NCI-H774 (cell line): ENCODE data around the gene ILDR1.
"Not testable (repeated sequence)": the region's sequence is repeated elsewhere in the genome, so short reads cannot be mapped to it uniquely, and the experiment has no call there.

Experiments used
- DNase-seq: peaks from one replicate; lab custom pipeline; 2025; lab: John Stamatoyannopoulos, UW

Gene ILDR1

DNA sequence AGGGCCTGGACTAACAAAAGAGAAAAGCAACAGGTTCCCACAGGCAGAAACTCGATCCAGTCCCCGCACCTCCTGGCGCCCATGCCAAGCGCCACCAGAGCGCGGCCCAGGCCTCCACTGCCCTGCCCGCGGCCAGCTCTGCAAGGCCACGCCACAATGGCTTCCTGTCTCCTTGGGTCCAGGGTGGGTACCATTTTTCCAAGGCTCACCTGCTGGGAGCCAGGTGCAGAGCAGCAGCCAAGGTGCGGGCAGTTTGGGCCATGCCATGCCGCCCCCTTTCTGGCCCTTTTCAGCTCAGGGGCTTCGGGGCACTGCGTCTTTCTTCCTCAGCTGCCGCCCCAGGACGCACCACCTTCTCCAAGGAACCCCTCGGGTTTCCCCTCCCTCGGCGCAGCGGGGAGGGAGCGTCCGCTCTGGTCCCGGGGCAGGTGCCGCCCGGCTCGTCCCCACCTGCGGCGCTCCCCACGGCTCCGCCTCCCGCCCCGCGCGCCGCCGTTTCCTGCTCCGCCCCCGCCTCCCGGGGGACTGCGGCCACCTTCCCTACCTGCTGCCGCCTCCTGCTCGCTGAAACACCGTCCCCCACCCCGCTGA lies at the start of gene ILDR1:
Gene ILDR1 (minus strand): TSS at position 437 of the 591 bp plus-strand sequence. CDS start 170 bp downstream, at position 267.
- peak; percentile 62 for DNase-seq

DNA sequence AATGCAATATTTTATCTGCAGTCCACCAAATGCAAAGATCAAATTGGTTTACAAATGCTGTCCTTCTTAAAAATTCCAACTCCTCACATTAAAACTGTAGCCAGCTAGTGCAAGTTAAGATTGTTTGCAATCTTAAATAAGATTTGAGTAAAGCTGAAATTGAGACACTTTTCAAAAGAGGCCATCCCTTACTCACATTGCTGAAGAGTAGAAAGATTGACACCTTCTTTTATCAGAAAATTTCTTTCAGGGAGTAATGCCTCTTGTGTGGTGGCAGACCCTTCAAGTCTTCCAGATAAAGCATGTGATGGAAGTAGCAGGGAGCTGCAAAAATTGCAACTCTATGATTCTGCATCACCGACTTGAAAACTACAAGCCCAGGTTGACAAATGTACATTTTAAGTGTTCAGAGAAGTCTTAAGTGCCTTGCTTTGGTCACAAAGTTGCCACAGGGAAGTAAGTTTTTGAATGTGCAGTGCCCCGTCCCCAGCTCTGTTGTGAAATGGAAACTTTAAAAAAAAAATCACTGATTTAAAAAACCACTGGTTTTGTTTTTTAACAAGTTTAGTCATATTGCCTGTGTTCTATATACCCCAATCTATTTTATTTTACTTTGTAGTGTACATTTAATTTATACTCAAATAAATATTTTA lies 45.7 kb upstream of the ILDR1 start:
- DNase-seq: no peak

DNA sequence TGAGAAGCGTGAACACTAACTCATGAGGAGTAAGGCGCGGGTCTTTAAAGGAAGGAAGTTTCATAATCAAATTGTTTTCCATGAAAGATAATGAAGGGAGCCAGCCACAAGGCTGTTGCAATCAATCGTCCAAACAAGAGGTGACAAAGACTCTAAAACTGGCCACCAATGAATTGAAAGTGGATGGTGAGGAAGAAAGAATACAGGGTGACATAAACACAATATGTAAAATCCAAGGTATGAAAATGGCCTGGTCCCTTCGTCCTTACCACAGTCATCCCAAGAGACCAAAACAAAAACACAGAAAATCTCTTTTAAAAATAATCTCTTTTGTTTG lies 45.1 kb upstream of the ILDR1 start:
- no peak for DNase-seq

DNA sequence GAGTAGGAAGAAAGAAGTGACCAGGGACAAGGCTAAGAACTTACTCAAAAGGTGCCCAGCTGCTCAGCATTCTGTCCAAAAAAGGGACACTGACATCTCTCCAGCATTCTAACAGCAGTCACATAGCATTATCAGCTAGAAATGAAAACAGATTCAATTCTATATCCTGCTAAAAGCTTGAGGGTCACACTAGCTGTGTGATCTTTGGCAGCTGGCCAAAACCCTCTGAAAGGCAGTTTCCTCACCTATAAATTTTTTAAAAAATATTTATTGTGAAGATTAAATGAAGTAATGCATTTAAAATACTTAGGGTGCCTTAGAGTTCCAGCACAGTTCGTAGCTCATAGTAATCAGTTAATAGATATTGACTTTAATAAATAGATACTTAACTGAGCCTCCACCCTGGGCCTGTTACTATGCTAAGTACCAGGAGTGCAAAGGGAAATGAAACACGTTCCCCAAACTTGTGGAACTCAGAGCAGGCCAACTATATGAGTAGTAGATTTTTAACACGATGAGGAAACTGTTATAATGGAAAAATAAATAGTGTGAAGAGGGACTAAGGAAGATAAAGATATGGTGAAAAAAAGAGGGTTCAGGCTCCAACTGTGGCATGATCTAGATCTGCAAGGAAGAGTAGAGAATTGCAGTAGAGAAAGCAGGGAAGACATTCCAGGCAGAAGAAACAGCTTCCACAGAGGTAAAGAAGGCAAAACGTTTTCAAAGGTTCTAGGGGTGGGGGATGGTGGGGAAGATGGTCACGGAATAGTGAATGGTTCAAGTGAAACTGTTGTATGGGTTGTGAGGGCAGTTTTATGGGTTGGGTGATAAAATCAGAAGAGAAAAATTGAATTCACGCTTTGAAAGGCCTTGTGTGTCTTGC lies 44.5 kb upstream of the ILDR1 start:
- DNase-seq: no peak

DNA sequence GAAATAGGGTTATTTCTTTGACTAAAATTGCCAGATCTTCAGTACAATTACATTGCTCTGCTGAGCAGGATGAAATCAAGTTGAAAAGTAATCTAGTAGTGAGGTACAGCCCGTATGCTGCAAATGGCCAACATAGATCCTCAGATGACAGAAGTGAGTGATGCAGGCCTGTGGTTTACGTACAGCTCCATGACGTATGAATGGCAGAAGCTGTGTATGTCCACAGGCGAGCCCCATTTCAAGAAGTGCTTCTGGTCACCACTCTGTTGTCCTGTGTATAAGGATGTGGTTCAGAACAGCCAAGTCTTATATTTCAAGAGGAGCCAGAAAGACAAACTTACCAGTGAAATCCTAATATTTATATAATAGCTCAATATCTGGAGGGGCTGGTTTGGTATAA lies 42.3 kb upstream of the ILDR1 start:
- DNase-seq: no peak

DNA sequence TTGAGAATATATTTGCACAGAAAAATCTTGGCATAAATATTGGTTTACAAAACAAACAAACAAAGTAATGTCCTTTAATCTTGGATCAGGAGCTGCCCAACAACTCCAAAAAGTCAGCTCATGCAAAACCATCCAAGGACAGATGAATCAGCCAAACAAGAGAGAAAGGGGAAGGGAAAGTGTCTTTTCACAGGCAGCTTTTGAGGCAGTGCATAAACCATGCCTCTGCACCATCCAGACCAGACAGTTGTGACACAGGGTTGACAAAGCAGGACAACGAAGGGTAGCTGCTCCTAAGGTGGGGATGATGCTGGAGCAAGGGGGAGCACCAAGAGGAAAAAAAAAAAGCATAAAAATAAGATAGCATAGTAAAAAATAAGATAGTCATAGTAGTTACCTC lies 41.9 kb upstream of the ILDR1 start:
- DNase-seq: no peak

DNA sequence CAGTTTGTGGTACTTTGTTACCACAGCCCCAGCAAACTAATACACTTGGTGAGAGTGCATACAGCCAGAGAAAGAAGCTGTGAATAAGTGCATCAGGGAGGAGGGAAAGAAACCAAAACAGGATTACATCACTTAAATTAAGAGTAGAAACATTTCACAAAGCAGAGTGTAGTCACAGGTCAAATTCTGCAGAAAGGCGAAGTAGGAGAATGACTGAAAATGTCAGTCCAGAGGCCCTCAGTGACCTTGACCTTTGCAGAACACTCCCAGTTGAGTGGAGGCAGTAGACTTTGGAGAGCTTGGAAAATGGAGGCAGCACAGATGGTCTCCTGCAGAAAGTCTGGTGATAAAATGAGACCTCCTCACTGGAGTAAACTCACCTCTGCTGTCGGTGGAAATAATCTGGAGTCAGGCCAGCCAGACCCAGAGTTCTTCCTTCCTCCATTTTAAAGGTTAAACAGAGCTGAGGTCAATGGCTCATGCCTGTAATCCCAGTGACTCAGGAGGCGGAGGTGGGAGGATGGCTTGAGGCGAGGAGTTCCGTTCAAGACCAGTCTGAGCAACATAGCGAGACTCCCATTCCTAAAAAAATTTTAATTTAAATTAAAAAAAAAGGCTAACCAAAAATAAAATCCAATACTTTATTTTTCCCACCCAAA lies 38.1 kb upstream of the ILDR1 start:
- no peak for DNase-seq

DNA sequence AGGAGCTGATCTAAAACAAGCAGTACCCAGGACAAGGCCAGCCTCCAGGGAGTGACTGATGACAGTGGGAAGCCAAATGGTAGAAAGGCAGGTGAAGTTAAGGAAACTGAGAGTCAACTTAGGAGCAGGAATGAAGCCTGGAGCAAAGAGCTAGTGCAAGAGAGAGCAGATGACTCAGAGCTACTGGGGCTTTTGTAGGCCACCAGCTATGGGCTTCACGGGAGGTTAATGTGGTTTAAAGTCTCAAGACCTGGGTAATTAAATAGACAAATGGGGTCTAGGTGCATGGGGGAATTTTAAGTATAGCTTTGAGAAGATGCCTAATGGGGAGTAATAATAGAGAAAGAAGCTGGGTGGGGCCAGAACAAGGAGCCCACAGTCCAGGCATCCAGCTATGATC lies 36.2 kb upstream of the ILDR1 start:
- DNase-seq: no peak

DNA sequence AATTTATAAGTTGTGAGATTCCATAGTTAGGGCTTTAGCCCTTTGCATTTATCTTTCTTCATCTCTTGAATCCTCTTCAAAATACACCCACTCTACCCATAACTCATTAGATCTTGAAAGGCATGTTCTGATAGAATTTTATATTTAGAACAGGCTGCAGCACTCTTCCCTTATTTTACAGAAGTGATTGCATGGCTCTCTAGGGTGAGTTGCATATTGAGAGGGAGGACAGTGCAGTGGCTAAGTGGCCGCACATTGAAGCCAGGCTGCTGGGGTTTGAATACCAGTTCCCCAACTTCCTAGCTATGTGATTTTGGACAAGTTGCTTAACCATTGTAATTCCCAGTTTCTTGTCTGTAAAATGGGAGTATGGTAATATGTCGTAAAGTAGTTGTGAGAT lies 35.6 kb upstream of the ILDR1 start:
- no peak for DNase-seq

DNA sequence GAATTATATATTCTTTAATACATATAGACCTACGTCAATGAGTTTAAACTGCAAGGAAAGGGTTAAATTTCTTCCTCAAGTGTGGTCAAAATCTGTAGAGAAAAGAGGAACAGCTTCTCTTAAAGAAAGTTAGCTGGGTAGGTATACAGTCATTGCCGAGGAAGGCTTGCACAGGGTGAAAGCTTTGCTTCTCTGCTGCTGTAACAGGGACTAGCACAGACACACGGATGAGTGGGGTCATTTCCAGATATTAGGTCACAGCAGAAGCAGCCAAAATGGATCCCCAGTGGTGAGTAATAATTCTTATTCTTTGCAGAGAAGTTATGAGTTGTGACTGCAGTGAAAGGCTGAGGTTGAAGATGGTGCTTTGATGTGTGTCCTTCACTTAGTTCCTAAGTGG lies 33.2 kb upstream of the ILDR1 start, which contains the start of gene CD86:
Gene CD86 (plus strand): TSS at position 148 of the 400 bp plus-strand sequence. CDS start 128 bp downstream, at position 276.
- DNase-seq: no peak

DNA sequence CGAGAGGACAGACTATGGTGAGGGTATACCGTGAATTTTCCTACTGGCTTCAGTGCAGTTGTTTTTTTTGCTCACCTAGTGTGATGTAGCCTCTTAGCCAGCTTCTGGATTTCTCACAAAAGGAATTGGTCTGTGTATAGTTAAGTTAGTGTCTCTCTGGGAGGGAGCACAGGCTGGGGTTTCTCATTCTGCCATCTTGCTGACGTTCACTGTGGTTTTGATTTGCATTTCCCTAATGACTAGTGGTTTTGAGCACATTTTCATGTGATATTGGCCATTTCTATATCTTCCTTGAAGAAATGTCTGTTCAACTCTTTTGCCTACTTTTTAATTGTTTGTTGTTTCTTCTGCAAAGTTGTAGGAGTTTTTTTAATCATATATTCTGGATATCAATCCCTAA lies 30.9 kb upstream of the ILDR1 start:
- no peak for DNase-seq

DNA sequence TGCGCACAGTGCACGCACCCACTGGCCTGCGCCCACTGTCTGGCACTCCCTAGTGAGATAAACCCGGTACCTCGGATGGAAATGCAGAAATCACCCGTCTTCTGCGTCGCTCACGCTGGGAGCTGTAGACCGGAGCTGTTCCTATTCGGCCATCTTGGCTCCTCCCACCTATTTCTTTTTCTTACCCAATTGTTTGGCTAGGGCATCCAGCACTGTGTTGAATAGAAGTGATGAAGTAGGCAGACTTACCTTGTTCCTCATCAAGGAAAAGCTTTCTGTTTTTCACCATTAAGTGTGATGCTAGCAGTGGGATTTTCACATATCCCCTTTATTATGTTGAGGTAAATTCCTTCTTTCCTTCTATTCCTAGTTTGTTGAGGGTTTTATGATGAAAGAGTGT lies 25.7 kb upstream of the ILDR1 start:
- not testable (repeated sequence) for DNase-seq

DNA sequence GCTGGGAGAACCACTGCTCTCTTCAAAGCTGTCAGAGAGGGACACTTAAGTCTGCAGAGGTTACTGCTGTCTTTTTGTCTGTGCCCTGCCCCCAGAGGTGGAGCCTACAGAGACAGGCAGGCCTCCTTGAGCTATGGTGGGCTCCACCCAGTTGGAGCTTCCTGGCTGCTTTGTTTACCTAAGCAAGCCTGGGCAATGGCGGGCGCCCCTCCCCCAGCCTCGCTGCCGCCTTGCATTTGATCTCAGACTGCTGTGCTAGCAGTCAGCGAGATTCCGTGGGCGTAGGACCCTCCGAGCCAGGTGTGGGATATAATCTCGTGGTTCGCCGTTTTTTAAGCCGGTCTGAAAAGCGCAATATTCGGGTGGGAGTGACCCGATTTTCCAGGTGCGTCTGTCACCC lies 25.2 kb upstream of the ILDR1 start:
- DNase-seq: not testable (repeated sequence)

DNA sequence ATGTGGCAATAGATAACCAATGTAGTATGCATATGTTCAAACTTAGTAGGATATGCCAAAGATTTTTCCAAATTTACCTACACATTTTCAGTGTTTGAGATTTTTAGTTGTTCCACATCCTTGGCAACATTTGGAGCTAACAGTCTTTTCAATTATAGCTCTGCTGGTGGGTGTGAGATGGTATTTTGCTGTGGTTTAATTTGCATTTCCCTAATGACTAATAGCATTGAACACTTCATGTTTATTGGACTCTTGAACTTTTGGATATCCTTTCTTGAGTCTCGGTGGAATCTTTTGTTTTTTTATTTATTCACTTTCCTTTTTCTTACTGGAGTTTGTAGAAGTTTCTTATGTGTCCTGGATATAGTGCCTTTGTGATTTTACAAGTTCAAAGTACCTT lies 11.0 kb upstream of the ILDR1 start:
- no peak for DNase-seq

DNA sequence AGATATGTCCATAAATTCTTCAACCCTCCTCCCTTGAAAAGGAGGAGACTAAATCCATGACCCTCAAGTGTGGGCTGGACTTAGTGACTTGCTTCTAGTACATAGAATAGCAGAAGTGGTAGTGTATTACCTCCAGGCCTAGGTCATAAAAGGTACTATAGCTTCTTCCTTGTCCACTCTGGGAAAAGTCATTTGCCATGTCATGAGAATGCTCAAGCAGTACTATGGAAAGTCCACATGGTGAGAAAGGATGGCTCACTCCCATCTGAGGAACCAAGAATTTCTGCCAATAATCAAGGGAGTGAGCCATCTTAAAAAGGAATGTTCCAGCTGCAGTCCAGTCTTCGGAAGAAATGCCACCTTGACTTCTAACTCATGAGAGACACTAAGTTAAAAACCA lies 10.5 kb upstream of the ILDR1 start:
- no peak for DNase-seq

DNA sequence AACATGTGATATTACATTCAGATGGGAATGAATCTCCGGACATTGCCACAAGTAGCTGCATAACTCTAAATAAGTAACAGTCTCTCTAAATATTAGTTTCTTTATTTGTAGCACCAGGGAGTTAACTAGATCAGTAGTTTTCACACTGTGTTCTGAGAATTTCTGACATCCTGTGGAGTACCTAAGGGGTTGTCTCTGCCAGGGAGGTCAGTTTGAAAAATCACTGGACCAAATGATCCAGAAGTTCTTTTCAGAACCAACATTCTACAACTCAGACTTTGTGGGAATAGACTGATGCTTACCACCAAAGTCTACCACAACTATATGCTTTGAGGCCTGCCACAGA lies 9.0 kb upstream of the ILDR1 start:
- DNase-seq: no peak

DNA sequence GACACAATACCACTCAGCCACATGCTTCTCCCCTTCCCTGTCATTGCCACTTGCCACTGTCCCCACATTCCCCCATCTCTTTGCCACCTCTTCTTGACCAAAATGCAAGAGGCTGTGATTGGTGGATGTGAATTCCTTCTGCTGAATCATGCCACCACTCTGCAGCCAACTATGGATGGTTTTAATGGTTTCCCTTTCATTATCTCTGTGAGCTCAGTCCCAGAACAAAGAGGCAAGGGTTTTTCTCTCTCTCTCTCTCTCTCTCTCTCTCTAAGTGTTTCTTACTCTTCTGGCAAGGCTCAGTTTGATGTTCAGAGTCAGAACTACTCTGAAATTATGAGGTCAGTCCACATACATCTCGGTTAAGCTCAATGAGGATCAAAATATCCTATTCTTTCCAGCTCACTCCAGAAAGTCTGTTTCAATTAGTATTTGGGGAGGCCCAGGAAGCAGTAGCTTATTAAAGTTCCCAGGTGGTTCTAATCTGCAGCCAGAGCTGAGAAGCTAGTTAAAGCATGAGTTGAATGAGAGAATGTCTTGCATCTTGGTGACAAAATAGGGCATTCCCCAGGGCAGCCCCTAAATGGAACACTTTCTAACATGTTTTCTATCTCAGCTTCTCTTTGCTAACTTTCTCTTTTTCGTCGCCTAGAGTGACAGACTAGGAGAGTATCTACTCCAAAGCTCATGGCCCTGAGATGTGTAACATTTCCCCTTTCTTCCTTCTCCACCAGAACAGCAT lies 8.5 kb upstream of the ILDR1 start:
- DNase-seq: no peak

DNA sequence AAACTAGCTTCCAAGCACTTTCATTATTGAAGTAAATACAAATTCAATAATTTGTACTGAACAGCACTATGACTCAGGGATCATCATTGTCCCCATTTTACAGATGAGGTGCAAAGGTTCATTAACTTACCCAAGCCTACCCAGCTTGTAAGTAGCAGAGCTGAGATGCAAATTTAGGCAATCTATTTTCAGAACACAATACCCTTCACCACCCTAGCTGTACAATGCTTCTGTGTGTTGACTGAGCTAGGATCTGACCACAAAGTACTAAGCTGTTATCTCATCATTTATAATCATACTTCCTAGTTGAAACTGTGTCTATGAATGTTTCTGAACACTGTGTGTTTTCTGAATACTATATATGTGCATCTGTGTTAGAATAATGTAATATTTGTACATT lies 3.2 kb upstream of the ILDR1 start:
- DNase-seq: no peak

DNA sequence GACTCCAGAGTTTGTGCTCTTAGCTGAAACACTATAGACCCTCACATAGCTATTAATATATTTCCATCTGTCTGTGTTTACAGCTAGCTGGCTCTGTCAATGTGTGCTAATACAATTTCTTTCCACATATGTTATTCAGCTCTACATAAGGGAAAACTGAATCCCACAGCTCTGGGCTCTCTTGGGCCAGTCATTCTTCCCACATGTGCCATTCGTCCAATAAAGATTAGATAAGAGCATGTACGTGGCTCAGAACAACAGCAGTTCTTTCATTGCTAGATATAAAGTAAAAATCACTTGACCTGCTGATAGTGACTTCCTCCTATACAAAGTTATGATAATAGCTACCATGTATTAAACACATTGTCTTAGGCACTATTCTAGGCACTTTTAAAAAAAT lies 2.8 kb upstream of the ILDR1 start:
- DNase-seq: no peak

DNA sequence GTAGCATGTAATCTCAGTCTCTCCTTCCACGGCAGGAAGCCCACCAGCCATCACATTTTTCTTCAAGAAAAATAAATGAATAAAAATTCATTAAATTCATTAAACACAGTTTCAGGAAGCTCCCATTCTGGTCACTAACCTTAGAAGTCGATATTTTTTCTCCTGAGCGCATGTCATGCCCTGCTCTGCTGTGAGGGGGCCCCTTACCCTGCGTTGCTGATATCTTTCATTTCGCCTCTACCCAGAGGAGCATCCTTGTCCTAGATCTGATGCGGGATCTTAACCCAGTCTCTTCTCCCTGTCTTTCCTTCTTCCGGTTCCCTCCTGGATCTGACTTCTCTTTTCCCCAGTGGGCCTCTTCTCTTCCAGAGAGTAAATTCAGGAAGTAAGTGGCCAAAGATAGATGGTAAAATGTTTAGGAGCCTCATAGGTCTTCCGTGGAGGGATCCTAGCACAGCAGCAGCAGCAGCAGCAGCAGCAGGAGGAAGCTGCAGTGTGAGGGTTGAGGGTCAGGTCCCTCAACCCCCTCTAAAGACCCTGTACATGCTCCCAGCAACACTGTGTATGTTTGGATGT lies 1.4 kb upstream of the ILDR1 start:
- DNase-seq: no peak

DNA sequence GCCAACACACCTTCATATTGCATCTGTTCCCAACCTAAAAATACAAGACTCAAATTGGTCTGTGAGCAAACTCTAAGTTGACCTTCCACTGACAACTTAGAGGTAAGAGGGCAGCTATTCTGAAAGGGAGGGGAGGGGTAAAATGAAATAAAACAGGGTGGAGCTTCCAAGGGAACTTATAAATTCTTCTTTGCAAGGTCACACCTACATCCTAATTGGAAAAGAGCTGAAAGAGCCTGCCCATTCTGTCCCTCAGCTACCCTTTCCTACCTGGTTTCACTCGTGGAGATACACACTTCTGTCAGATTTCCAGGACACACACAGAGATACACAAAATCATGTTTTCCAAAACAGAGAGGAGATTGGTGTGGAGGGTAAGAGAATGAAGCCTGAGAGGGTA lies 1.0 kb downstream of the ILDR1 start:
- no peak for DNase-seq

DNA sequence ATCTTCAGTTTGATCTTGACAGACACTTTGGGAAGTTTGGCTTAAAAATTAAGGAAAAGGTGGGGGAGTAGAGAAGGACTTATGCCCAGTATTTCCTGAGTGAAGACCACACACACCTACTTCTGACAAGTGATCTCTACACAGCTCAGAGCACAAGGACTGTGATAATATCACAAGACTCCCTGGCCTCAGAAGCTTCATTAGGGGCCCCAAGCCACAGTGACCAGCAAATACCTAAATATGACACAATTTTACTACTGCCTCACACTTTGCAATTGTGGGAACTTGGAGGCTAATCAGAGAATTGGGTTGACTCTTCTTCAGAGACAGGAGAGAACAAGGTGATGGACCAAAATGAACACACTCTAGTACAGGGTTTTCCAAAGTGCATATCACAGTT lies 2.6 kb downstream of the ILDR1 start:
- DNase-seq: no peak
